AG08395 (cell line): Measurements from ENCODE around the gene DCST2.
A peak's percentile ranks its signal among the peaks of the same experiment; 100 is the strongest.

ENCODE experiments used
- DNase-seq: peaks from one replicate; pipeline ENCODE4 v3.0.0; 2012; ENCODE audit warnings: mixed read lengths, low spot score

DCST2 gene

DNA sequence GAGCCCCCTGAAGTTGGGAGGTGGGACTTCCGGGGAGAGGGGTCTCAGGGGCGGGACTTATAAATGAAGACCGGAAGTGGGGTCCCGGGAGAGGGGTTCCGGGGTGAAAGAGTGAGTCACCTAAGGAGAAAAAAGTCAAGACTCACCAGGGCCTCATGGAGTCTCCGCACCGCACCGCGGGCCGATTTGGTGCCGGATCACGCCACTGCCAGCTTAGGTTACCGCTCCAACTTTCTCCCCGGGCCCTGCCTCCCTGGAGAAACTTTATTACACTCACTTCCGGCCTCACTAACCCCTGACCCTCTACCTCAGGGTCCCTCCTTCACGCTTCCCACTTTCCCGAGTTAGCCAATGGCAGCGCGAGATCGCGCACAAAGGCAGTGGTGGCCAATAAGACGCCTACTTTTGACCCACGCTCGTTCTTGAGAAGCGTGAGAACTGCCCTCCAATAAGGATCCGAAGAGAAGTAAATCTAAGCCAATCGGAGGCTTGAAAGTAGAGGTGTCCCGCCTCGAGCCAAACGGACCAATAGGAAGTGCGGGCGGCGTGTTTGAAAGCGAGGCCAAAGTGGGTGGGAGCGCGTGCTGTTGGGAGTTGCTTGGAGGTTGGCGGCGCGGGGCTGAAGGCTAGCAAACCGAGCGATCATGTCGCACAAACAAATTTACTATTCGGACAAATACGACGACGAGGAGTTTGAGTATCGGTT is 59.3 kb downstream of the DCST2 start, which contains the start of gene CKS1B:
CKS1B (plus strand) TSS at position 580 of the 706 bp plus-strand sequence; CDS start at position 645, 65 bp downstream.
- DNase-seq = peak; percentile 98

DNA sequence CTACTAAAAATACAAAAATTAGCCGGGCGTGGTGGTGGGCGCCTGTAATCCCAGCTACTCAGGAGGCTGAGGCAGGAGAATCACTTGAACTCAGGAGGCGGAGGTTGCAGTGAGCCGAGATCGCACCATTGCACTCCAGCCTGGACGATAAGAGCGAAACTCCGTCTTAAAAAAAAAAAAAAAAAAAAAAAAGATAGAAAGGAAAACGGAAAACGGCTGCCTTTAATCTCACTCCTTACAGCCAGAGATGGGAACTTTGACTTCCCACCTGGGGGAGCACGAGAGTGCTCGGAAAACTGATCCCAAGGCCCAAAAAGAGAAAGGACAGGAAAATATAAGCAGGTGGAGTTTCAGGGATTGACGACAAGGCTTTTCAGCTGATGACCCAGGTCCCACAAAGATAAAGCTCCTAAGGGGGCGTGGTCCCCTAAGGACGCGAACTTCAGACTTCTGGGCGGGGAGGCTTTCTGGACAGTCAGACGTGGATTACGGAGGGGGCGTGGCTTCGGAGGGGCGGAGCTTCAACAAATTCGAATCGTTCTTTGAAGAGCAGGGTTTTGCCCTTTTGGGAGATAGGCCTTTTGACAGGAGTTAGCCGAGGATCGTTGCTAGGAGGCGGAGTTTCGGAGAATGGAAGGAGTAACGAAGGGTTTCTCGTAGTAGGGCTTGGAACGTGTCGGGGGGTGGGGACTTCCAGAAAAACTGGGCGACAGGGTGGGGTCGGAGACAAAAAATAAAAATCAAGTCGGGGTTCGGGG is 60.1 kb downstream of the DCST2 start:
- peak; percentile 87 for DNase-seq

DNA sequence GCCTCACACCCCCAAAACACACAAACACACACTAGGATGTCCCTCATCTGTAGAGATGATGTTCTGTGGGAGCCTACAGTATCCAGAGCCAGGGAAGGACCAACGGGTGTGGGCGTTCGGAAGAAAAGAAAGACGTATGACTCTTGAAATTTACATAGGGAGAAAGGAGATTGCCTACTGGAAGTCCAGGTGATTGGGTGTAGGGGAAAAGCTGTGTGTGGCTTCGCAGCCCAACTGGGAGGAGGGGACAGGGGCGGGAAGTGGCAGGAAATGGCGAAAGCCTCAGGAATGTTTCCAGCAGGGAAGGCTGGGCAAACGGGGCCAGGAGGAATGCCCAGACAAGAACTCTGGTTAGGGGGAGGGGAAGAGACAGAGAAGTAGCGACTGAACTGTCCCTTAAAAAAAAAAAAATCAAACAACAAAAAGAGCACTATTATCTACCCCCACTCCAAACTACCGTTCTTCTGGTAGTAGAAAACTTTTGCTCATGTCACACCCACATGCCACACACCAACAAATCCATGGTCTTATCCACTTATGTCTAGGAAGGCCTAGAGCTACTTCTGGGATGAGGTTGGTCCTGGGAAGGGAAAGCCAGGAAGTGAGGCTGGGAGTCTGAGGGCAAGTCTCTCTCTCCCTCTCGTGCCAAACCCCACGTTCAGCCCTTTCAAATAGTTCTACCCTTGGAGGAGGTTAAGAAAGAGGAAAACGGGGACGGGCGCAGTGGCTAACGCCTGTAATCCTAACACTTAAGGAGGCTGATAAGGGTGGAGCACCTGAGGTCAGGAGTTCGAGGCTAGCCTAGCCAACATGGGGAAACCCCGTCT is 60.9 kb downstream of the DCST2 start:
- peak; percentile 87 for DNase-seq

DNA sequence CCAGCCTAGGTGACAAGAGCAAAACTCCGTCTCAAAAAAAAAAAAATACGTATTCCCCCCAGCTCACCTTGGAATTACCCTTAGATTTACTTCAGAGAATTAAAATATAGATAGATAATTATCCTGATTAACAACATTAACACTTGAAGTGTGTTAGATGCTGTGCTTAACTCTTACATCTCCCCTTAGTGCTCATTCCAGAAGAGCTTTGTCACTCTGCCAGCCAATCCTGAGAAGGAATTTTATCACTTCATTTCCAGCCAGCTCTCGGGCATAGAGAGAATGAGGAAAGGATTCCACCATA is 61.4 kb downstream of the DCST2 start:
- DNase-seq = no peak

DNA sequence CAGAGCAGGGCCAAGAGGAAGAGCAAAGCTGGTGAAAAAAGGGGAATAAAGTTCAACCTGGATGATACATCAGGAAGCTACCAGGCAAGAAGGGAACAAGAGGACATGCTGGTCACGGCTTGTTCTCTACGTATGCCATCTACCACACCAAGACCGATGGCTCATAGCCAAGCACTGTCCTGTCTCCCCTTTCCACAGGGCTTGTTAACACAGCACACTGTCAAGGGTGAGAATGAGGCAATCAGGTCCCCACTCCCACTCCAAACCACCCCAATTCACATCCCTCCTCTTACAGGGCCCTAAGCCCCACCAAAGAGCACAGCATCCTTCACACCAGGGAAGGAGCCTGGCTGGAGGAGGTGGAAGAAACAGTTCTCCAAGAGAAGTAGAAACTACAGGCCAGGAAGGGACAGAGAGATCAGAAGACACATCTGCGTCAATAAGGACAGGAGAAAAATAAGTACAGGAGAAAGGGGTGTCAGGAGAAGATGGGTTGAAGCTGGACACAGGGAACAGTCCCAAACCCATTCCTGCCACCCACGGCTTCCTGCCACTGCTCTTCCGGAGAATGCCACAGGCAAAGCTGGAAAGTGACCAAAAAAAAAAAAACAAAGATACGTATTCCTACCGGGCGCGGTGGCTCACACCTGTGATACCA is 62.1 kb downstream of the DCST2 start:
- no peak for DNase-seq

DNA sequence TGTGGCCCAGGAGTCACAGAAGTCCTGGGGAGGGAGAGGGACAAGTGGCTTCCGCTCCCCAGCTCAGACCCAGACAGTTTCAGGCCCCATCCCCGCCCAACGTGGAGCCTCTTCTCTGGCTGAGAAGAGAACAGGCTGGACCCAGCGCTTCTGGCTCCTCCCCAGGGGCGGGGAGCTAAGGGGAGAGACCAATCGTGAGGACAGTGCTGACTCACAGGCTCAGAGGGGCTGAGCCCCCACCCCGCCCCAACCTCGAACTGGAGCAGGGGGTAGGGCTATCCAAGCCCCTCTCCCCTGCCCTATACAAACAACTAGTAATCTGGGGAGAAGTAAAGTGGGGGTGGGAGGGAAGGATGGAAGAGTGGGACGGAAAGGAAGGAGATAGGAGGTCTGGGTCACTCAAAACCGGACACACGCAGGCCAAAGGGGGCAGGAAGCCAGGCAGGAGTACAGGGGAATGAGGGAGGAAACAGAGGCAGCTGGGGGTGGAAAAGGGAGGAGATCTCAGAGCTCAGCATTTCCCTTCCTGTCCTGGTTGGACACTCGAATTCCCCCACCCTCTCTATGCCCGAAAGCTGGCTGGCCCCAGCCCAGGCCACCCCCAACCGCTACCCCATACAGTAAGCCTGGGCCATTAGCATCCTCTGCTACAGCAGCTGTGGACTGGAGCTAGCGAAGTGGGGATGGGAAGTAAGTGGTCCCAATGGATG is 62.8 kb downstream of the DCST2 start, which contains the start of gene SHC1:
SHC1 (minus strand) TSS at position 117 of the 710 bp plus-strand sequence. CDS start 221 bp downstream, outside the sequence.
- peak; percentile 96 for DNase-seq

DNA sequence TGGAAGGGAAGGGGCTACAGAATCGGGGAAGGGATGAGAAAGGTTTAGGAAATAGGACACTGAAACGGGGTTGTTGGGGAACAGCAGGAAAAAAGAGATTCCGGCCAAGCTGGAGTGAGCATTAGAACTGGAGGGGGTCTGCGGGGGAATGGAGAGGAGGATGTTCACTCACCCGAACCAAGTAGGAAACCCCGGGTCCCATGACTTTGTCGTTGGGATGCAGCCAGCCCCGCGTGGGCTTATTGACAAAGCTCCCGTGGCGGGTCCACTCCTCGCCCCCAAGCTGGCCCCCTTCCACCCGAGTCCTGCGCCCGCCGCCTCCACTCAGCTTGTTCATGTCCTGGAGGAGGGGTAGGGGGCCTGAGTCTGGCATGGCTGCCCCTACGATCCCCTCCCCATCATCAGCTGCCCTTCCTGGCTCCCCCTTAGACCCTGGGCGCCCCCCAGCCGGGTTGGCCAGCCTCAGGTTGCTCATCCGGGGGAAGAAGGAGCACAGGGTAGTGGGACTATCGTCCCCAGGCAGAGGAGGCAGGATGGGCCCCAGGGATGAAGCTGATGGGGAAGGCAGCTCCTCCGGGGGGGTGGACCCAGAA is 63.6 kb downstream of the DCST2 start:
- DNase-seq = no peak

DNA sequence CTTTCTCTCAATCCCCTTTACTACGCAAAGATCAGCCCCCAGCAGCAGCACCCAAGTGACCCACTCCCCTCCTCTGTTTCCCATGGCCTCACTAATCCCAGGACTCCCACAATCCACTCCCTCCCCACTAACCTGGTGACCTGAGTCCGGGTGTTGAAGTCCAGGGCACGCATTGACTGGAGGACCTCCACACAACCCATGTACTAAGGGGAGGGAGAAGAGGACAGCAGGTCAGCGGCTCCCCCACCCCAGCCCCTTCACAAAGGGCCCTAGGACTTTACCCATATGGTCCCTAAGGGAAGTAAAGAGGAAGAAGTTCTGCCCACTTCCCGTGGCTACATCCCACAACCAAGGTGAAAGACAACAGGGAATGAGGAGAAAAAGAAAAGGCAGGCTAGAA is 64.3 kb downstream of the DCST2 start:
- no peak for DNase-seq

DNA sequence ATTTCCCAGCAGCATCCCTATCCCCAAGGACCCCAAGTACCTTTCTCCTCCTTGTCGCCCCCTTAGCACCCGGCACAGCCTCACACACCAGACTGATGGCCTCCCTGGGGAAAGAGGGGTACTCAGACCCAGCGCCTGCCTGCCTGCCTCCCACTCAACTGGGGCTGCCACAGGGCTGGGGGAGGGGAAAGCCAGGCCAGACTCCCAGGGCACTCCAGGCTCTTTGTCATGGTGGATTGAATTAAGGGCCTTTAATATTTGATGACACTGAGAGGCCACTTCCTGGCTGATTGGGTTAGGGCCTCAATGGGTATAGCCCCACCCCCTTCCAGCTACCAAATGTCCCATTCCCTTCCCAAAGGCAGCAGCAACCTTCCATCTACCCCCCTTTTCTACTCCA is 64.8 kb downstream of the DCST2 start:
- DNase-seq = no peak
